Measurements from ENCODE around the gene SLC27A1. TPM values are rescaled to one million over a fixed set of nuclear protein-coding genes. Genes with fewer than 3 reads are reported as not detected.

SLC27A1 gene
- 10 to 100 TPM in 10 of 12 donors, 1 to 10 TPM in 1, not detected in 1; 9.5 to 25.9 (median 16.4) TPM for polyA plus RNA-seq (ENCODE audit: insufficient read length in 12 of 12)
- long read RNA-seq, donor 1, partial matches to known transcripts = 0 of 1 reads
- long read RNA-seq, donor 1, other reads (novel, unspliced or antisense) = 0 of 1 reads
- long read RNA-seq, donor 2, partial matches to known transcripts = 0 of 3 reads
- long read RNA-seq, donor 2, other reads (novel, unspliced or antisense) = 0 of 3 reads
- long read RNA-seq, donor 3 = 0 reads
- long read RNA-seq, donor 4 = 0 reads
- long read RNA-seq, donor 5 = 0 reads
- long read RNA-seq, donor 6, partial matches to known transcripts = 0 of 1 reads
- long read RNA-seq, donor 6, other reads (novel, unspliced or antisense) = 0 of 1 reads
- long read RNA-seq, donor 7 = 0 reads
- long read RNA-seq, donor 8 = 0 reads
- long read RNA-seq, donor 9 = 0 reads
- long read RNA-seq, donor 10, partial matches to known transcripts = 0 of 2 reads
- long read RNA-seq, donor 10, other reads (novel, unspliced or antisense) = 0 of 2 reads
- long read RNA-seq, donor 11 = 0 reads

- DNase-seq = peak; percentile 99
These were observed at the start of gene SLC27A1 for GRCh38 chr19:17470068-17470841. Gene SLC27A1 (plus strand): TSS chr19:17470524. CDS start chr19:17470541, 17 bp downstream.

DNA sequence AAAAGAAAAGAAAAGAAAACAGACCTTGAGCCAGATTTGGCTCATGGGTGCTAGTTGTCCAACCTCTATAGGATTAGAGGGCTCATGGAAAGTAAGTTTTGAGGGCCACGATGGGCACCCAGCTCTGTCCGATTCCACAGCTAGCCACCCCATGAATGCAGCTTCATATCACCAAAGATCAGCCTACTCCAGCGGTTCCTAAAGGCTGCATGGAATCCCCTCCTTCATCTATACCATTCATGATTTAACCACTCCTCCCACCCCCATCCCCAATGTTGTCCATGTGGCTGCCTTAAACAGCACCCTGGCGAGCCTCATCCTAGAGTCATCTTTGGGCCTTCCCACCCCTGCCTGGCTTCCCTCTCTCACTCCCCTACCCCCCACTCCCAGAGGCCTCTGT is 48.4 kb upstream of the SLC27A1 start:
- no peak for DNase-seq

GRCh38 chr19:17423429-17424208 is 46.7 kb upstream of the SLC27A1 start:
- DNase-seq = no peak

GRCh38 chr19:17424743-17425365 is 45.5 kb upstream of the SLC27A1 start:
- DNase-seq = no peak

DNA sequence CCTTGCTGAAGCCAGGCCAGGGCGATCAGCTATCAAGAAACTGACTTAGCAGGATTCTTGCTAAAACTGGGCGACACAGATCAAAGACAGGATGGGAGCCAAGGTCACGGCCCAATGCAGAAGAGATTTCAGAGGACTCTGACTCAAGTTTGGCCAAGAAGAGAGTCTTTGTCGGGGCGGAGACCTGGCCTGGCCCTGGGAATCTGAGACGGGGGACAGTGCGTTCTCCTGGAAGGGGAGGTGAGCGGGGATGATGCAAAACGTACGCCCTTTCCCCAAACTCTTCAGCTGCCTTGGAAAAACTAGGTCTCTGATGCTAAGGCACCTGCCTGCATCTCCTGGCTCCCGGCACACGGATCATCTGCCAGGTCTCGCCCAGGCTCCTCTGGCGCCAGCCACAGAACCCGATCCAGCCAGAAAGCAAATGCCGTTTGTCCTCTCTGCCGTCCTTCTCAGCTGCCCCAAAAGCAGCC is 40.6 kb upstream of the SLC27A1 start:
- DNase-seq = no peak

DNA sequence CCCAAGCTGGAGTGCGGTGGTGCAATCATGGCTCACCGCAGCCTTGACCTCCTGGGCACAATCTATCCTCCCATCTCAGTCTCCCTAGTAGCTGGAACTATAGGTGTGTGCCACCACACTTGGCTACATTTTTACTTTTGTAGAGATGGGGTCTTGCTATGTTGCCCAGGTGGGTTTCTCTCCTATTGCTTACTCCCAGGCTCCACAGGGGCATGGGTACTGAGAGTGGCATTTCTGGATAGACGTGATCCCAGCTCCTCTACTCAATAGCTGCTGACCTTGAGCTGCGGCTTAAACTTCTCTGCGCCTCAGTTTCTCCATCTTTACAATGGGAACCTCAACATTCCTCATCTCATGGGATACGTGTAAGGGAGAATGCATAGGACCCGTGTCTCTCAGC is 38.9 kb upstream of the SLC27A1 start:
- DNase-seq = no peak

- DNase-seq = no peak
These were observed 35.1 kb upstream of the SLC27A1 start for GRCh38 chr19:17435218-17435617.

GRCh38 chr19:17436094-17436873 is 34.0 kb upstream of the SLC27A1 start:
- no peak for DNase-seq

DNA sequence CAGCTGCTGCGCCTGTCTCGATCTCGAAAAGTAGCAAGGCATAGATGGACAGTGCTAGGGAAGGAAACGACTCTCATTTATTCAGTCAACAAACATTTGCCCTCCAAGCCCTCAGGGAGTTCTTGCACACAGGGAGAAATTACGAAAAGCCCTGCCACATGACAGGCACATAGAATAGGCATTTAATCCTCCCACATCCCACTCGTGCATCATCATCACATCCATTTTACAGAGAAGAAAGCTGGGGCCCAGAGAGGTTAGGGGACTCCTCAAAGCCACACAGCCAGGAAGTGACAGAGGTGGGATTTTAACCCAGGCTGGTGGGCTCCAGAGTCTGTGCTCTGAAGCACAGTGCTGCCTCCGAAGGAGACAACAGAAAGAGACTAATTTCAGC is 33.5 kb upstream of the SLC27A1 start:
- no peak for DNase-seq

DNA sequence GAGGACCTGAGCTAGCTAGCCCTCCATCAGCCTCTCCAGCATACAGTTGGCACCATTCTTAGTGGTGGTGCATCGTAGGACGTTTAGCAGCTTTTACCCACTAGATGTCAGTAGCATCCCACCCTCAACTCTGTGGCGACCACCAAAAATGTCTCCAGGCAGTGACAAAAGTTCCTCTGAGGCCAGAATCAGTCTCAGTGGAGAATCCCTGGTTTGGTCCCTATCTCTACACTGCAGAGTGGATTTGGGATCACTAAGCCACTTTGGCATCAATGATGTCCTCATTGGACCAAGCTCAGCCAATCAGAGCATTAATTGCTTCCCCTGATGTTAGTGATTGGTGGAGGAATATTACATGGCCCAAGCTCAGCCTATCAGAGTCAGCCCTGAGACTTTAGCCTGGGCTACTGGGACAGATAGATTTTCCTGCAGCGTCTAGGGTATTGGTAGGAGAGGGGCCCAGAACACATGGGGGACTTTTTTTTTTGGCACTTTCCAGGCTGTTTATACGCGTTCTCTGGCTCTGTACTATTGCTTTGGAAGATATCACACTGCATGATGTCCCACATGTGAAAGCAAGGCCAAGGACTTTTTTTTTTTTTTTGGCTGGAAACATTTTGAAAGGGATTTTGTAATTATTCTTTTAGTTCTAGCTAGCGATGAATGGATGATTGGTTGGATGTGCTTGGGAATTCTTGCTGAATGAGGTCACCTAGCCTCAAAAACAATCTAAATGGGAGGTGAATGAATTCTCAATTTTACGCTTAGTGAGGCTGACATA is 28.9 kb upstream of the SLC27A1 start:
- peak; percentile 82 for DNase-seq

- no peak for DNase-seq
These were observed 24.7 kb upstream of the SLC27A1 start for GRCh38 chr19:17445526-17446165.

GRCh38 chr19:17447704-17448130 is 22.6 kb upstream of the SLC27A1 start:
- no peak for DNase-seq

GRCh38 chr19:17448131-17448967 is 22.0 kb upstream of the SLC27A1 start, which contains the start of gene TMEM221:
Gene TMEM221 (minus strand): TSS chr19:17448668. CDS start chr19:17448462, 206 bp downstream.
- DNase-seq = peak; percentile 31

DNA sequence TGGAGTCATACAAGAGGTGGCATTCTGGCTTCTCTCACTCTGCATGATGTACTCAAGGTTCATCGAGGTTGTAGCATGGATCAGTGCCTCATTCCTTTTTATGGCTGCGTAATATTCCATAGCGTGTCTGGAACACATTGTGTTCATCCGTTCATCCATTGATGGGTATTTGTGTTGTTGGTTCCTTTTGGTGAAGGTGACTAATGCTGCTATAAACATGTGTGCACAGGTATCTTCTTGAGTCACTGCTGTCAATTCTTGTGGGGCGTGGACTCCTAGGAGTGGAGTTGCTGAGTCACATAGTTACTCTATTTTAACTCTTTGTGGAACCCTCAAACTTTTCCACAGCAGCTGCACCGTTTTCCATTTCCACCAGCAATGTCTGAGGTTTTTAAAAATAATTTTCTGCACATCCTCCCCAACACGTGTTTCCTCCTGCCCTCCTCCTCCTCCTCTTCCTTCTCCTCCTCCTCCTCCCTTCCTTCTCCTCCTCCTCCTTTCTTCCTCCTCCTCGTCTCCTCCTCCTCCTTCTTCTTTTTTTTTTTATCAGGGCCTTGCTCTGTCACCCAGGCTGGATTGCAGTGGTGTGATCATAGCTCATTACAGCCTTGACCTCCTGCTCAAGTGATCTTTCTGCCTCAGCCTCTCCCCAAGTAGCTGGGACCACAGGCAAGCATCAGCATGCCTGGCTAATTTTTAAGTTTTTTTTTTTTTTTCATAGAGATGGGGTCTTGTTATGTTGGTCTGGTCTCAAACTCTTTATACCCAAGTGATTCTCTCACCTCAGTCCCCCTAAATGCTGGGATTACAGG is 19.9 kb upstream of the SLC27A1 start:
- no peak for DNase-seq

GRCh38 chr19:17451820-17452219 is 18.5 kb upstream of the SLC27A1 start:
- no peak for DNase-seq

GRCh38 chr19:17454576-17455071 is 15.7 kb upstream of the SLC27A1 start:
- no peak for DNase-seq
